Activated CD4-positive, alpha-beta T cell treated with anti-CD3 and anti-CD28 coated beads, Interleukin-2, amount 50 U/mL, for 24 hours (primary cell): ENCODE measurements around the gene TAF11L7.
"Not testable (repeated sequence)": the region's sequence is repeated elsewhere in the genome, so short reads cannot be mapped to it uniquely, and the experiment has no call there.

Experiments
- DNase-seq, 2 donors: peaks; one replicate each; pipeline ENCODE4 v3.0.0-alpha.2; 2020; ENCODE audit warnings: low read depth in 1 of 2, low spot score in 1 of 2

TAF11L7 gene

GRCh38 chr5:17585658-17586057, at the start of gene TAF11L7:
Gene TAF11L7, minus strand, starts transcription at chr5:17585758.
- DNase-seq, result not testable (repeated sequence)

GRCh38 chr5:17634160-17634559, 48.6 kb upstream of the TAF11L7 start, which contains the start of gene TAF11L14:
Gene TAF11L14, plus strand, starts transcription at chr5:17634460.
- DNase-seq, result no peak

GRCh38 chr5:17631788-17632187, 46.2 kb upstream of the TAF11L7 start, which contains the start of gene TAF11L13:
Gene TAF11L13, plus strand, starts transcription at chr5:17632088.
- not testable (repeated sequence) for DNase-seq

- DNase-seq, result no peak
Measured at GRCh38 chr5:17625686-17626085, 40.1 kb upstream of the TAF11L7 start.

- no peak for DNase-seq
Measured at GRCh38 chr5:17620627-17621026, 35.1 kb upstream of the TAF11L7 start.

- DNase-seq, result no peak
Measured at GRCh38 chr5:17619354-17619753, 33.8 kb upstream of the TAF11L7 start.

GRCh38 chr5:17614872-17615605, 29.5 kb upstream of the TAF11L7 start:
- DNase-seq, result no peak

- DNase-seq, result not testable (repeated sequence)
Measured at GRCh38 chr5:17610092-17610491, 24.5 kb upstream of the TAF11L7 start, which contains the start of gene TAF11L12. Gene TAF11L12, plus strand, starts transcription at chr5:17610392.

GRCh38 chr5:17607461-17607860, 21.9 kb upstream of the TAF11L7 start:
- DNase-seq, result not testable (repeated sequence)

GRCh38 chr5:17604951-17605350, 19.4 kb upstream of the TAF11L7 start:
- DNase-seq, result no peak

GRCh38 chr5:17603880-17604279, 18.3 kb upstream of the TAF11L7 start, which contains the start of gene TAF11L11:
Gene TAF11L11, plus strand, starts transcription at chr5:17604183.
- not testable (repeated sequence) for DNase-seq

GRCh38 chr5:17597728-17598127, 12.2 kb upstream of the TAF11L7 start, which contains the start of gene TAF11L10:
Gene TAF11L10, minus strand, starts transcription at chr5:17597828.
- not testable (repeated sequence) for DNase-seq

- DNase-seq, result not testable (repeated sequence)
Measured at GRCh38 chr5:17594255-17594654, 8.7 kb upstream of the TAF11L7 start, which contains the start of gene TAF11L9. Gene TAF11L9, minus strand, starts transcription at chr5:17594394.

- not testable (repeated sequence) for DNase-seq
Measured at GRCh38 chr5:17590860-17591259, 5.3 kb upstream of the TAF11L7 start, which contains the start of gene TAF11L8. Gene TAF11L8, minus strand, starts transcription at chr5:17590960.
